ENCODE data around the gene TMEM117. TPM values are rescaled to one million over a fixed set of nuclear protein-coding genes. Genes with fewer than 3 reads are reported as not detected.
"Not testable (repeated sequence)": the region's sequence is repeated elsewhere in the genome, so short reads cannot be mapped to it uniquely, and the experiment has no call there.

TMEM117 gene
- total RNA-seq, 1 donor from 2014 or later = 3.8 TPM

- DNase-seq (ENCODE audit: low read depth) = no peak
- H3K4me3 ChIP-seq (ENCODE audit: low read depth, low read length) = no peak overlapping the region
- no peak for TF ChIP-seq CTCF (conservative IDR thresholded peaks at IDR 0.05; ENCODE audit: low read depth, low read length)
Measured at GRCh38 chr12:44375694-44376093, 539.8 kb downstream of the TMEM117 start.

- TF ChIP-seq CTCF (conservative IDR thresholded peaks at IDR 0.05; ENCODE audit: low read depth, low read length) = no peak
- no peak overlapping the region for H3K4me3 ChIP-seq (ENCODE audit: low read depth, low read length)
- no peak for DNase-seq (ENCODE audit: low read depth)
Measured at GRCh38 chr12:44377443-44378187, 541.7 kb downstream of the TMEM117 start.

GRCh38 chr12:44379113-44379512 lies 543.2 kb downstream of the TMEM117 start:
- not testable (repeated sequence) for H3K4me3 ChIP-seq (ENCODE audit: low read depth, low read length); DNase-seq (ENCODE audit: low read depth)

- no peak for DNase-seq (ENCODE audit: low read depth)
- no peak for TF ChIP-seq CTCF (conservative IDR thresholded peaks at IDR 0.05; ENCODE audit: low read depth, low read length)
- no peak overlapping the region for H3K4me3 ChIP-seq (ENCODE audit: low read depth, low read length)
Measured at GRCh38 chr12:44379831-44380230, 544.0 kb downstream of the TMEM117 start.

- no peak for TF ChIP-seq CTCF (conservative IDR thresholded peaks at IDR 0.05; ENCODE audit: low read depth, low read length)
- no peak for DNase-seq (ENCODE audit: low read depth)
- H3K4me3 ChIP-seq (ENCODE audit: low read depth, low read length) = no peak overlapping the region
Measured at GRCh38 chr12:44380861-44381260, 545.0 kb downstream of the TMEM117 start.

GRCh38 chr12:44381341-44381740 lies 545.5 kb downstream of the TMEM117 start:
- DNase-seq (ENCODE audit: low read depth) = no peak
- no peak overlapping the region for H3K4me3 ChIP-seq (ENCODE audit: low read depth, low read length)
- no peak for TF ChIP-seq CTCF (conservative IDR thresholded peaks at IDR 0.05; ENCODE audit: low read depth, low read length)

- no peak for DNase-seq (ENCODE audit: low read depth)
- no peak overlapping the region for H3K4me3 ChIP-seq (ENCODE audit: low read depth, low read length)
- no peak for TF ChIP-seq CTCF (conservative IDR thresholded peaks at IDR 0.05; ENCODE audit: low read depth, low read length)
Measured at GRCh38 chr12:44384136-44384535, 548.3 kb downstream of the TMEM117 start.
